A673 (cell line): ENCODE measurements around the gene CYP46A1. TPM values are rescaled to one million over a fixed set of nuclear protein-coding genes. Genes with fewer than 3 reads are reported as not detected.

Experiments used
- BruUV-seq: library from RNA; stranded (reverse); fragments of 400-500 nt; replicated peaks from 2 replicates; lab custom pipeline; 2021; lab: Mats Ljungman, UMichigan
- CTCF ChIA-PET: fragments of 300-600 bp; sonication (Branson Sonifier 250); formaldehyde crosslinking; loops from one replicate; lab custom pipeline; 2022; ENCODE audit warnings: antibody characterized with exemption; lab: Charles Lee
- POLR2A ChIA-PET: fragments of 300-600 bp; sonication (Branson Sonifier 250); formaldehyde crosslinking; loops from one replicate; lab custom pipeline; 2022; ENCODE audit warnings: antibody characterized with exemption; ENCODE audit not compliant: low non-redundant PET; lab: Charles Lee
- DNase-seq: peaks from one replicate; pipeline ENCODE4 v3.0.0-alpha.2; 2015; ENCODE audit warnings: low spot score
- H3K27ac ChIP-seq: fragments of 200-600 bp; sonication (generic); 2 replicates; pipeline ENCODE4 v1.5.1; 2016; ENCODE audit warnings: mixed run types, low read depth, mild to moderate bottlenecking, mixed read lengths, antibody characterized with exemption, low read length; ENCODE audit not compliant: poor library complexity, severe bottlenecking
- H3K27me3 ChIP-seq: fragments of 200-600 bp; sonication (generic); replicated peaks from 2 replicates; pipeline ENCODE4 v1.6.1; 2017; ENCODE audit warnings: mixed run types, low read depth, mild to moderate bottlenecking, mixed read lengths, antibody characterized with exemption, low read length; ENCODE audit not compliant: insufficient read depth, poor library complexity
- H3K36me3 ChIP-seq: fragments of 200-600 bp; sonication (generic); 2 replicates; pipeline ENCODE4 v1.6.1; 2016; ENCODE audit warnings: mixed run types, mild to moderate bottlenecking, mixed read lengths, antibody characterized with exemption, low read length; ENCODE audit not compliant: insufficient read depth, poor library complexity, severe bottlenecking
- H3K4me1 ChIP-seq: fragments of 200-600 bp; sonication (generic); 2 replicates; pipeline ENCODE4 v1.6.1; 2017; ENCODE audit warnings: mixed run types, mild to moderate bottlenecking, mixed read lengths, antibody characterized with exemption, low read length; ENCODE audit not compliant: insufficient read depth, poor library complexity, severe bottlenecking
- H3K4me3 ChIP-seq: fragments of 200-600 bp; sonication (generic); 2 replicates; pipeline ENCODE4 v1.5.1; 2016; ENCODE audit warnings: low read depth, mixed run types, mild to moderate bottlenecking, mixed read lengths, low read length; ENCODE audit not compliant: poor library complexity, severe bottlenecking
- H3K9me3 ChIP-seq: fragments of 200-600 bp; sonication (generic); 2 replicates; pipeline ENCODE4 v1.6.1; 2016; ENCODE audit warnings: mixed run types, low read depth, mild to moderate bottlenecking, mixed read lengths, antibody characterized with exemption, low read length; ENCODE audit not compliant: poor library complexity, severe bottlenecking
- EZH2 ChIP-seq: fragments of 200-600 bp; sonication (generic); IDR thresholded peaks from 2 replicates; pipeline ENCODE4 v1.6.1; 2017; ENCODE audit warnings: borderline replicate concordance, low read depth, mild to moderate bottlenecking, mixed read lengths, antibody characterized with exemption, low read length; ENCODE audit not compliant: poor library complexity, severe bottlenecking
- intact Hi-C: fragments of 100-400 bp; cut with micrococcal nuclease; formaldehyde crosslinking; loops from one replicate; pipeline ENCODE4 v1.10.0; 2022; ENCODE audit not compliant: unreplicated experiment
- total RNA-seq: library from RNA; stranded (reverse); gene quantifications from 2 replicates; pipeline ENCODE4 v1.2.3, GENCODE V29; 2021
- TF ChIP-seq, protein P1 (sequence below): fragments of 300-800, 200-600 bp; sonication (generic); conservative IDR thresholded peaks from 2 replicates; pipeline ENCODE4 v1.5.1; 2017; ENCODE audit warnings: low read depth, mild to moderate bottlenecking, antibody characterized with exemption, low read length, moderate library complexity, mixed read lengths

The CYP46A1 gene
- total RNA-seq, 1 experiment from 2014 or later: not detected

DNA sequence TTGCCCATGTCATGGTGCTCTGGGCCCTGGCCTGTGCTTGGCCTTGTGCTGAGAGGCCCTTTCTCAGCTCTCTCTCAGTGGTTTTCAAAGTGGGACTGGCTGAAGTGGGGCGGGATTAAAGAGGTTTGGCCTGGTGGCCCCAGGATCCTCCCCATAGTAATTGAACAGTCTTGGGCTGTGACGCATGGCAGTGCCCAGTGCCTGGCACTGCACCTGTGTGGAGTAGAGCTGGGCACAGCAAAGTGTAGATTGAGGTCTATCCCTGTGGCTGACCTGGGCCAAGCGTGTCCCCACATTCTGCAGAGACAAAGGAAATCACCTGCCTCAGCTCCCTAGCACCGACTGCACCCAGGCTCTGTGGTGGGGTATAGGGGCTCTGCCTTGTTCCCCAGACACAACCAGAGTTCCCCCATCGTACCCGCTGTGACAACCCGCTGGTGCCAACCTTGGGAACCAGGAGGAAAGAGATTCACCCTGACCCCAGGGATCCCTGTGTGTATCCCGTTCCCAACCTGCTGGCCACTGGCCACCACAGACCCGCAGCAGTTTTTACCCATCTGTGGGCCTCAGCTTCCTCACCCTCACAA lies 9.9 kb upstream of the CYP46A1 start:
- H3K36me3 ChIP-seq: no peaks in the 10 kb centered on the region

GRCh38 chr14:99674776-99675381 lies 9.2 kb upstream of the CYP46A1 start:
- ChIA-PET POLR2A (no interaction called here), CTCF (no interaction called here)
- H3K4me3 ChIP-seq: no peak overlapping the region
- no peaks in the 10 kb centered on the region for H3K36me3 ChIP-seq
- no peaks in the 10 kb centered on the region for H3K27me3 ChIP-seq
- intact Hi-C loops: no loop called here
- DNase-seq: no peak
- no TSS peak for BruUV-seq
- no peak overlapping the region for H3K27ac ChIP-seq
- TF ChIP-seq, protein P1, sequence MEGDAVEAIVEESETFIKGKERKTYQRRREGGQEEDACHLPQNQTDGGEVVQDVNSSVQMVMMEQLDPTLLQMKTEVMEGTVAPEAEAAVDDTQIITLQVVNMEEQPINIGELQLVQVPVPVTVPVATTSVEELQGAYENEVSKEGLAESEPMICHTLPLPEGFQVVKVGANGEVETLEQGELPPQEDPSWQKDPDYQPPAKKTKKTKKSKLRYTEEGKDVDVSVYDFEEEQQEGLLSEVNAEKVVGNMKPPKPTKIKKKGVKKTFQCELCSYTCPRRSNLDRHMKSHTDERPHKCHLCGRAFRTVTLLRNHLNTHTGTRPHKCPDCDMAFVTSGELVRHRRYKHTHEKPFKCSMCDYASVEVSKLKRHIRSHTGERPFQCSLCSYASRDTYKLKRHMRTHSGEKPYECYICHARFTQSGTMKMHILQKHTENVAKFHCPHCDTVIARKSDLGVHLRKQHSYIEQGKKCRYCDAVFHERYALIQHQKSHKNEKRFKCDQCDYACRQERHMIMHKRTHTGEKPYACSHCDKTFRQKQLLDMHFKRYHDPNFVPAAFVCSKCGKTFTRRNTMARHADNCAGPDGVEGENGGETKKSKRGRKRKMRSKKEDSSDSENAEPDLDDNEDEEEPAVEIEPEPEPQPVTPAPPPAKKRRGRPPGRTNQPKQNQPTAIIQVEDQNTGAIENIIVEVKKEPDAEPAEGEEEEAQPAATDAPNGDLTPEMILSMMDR: no peak
- peaks cover 19% of the 10 kb centered on the region for H3K9me3 ChIP-seq
- peaks cover 16% of the 10 kb centered on the region for H3K4me1 ChIP-seq

More for the DNA sequence above, 9.9 kb upstream of the CYP46A1 start:
- Histone ChIP-seq H3K27ac (no peak overlapping the region), H3K4me1 (peaks cover 16% of the 10 kb centered on the region), H3K27me3 (no peaks in the 10 kb centered on the region), H3K4me3 (no peak overlapping the region), H3K9me3 (peaks cover 18% of the 10 kb centered on the region)
- CTCF ChIA-PET: no interaction called here
- no peak for DNase-seq
- no peak for TF ChIP-seq EZH2
- TF ChIP-seq, protein P1: no peak
- BruUV-seq: no TSS peak
- POLR2A ChIA-PET: no interaction called here
- intact Hi-C loops: no loop called here

GRCh38 chr14:99675382-99675835 lies 8.7 kb upstream of the CYP46A1 start:
- BruUV-seq: no TSS peak
- Histone ChIP-seq H3K36me3 (no peaks in the 10 kb centered on the region), H3K27ac (no peak overlapping the region), H3K4me3 (no peak overlapping the region), H3K9me3 (peaks cover 19% of the 10 kb centered on the region), H3K27me3 (no peaks in the 10 kb centered on the region), H3K4me1 (peaks cover 11% of the 10 kb centered on the region)
- DNase-seq: no peak
- TF ChIP-seq, protein P1: no peak
- no peak for TF ChIP-seq EZH2
- intact Hi-C loops: no loop called here
- ChIA-PET CTCF (no interaction called here), POLR2A (no interaction called here)
